ENCODE measurements around the gene FBLN7. TPM values are rescaled to one million over a fixed set of nuclear protein-coding genes. Genes with fewer than 3 reads are reported as not detected.

FBLN7 gene
- total RNA-seq, 1 donor from 2014 or later: 9.3 TPM

GRCh38 chr2:112181571-112182290 is 43.5 kb downstream of the FBLN7 start:
- TF ChIP-seq, protein P1, sequence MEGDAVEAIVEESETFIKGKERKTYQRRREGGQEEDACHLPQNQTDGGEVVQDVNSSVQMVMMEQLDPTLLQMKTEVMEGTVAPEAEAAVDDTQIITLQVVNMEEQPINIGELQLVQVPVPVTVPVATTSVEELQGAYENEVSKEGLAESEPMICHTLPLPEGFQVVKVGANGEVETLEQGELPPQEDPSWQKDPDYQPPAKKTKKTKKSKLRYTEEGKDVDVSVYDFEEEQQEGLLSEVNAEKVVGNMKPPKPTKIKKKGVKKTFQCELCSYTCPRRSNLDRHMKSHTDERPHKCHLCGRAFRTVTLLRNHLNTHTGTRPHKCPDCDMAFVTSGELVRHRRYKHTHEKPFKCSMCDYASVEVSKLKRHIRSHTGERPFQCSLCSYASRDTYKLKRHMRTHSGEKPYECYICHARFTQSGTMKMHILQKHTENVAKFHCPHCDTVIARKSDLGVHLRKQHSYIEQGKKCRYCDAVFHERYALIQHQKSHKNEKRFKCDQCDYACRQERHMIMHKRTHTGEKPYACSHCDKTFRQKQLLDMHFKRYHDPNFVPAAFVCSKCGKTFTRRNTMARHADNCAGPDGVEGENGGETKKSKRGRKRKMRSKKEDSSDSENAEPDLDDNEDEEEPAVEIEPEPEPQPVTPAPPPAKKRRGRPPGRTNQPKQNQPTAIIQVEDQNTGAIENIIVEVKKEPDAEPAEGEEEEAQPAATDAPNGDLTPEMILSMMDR (IDR thresholded peaks at IDR 0.05; ENCODE audit: unreplicated experiment): peak; percentile 16
- Mint-ChIP-seq H3K9me3 (ENCODE audit: low read depth) (peaks cover 18% of the 10 kb centered on the region), H3K27me3 (peaks cover 19% of the 10 kb centered on the region), H3K27ac (no peak overlapping the region), H3K4me1 (ENCODE audit: low read depth) (no peaks in the 10 kb centered on the region), H3K4me3 (ENCODE audit: low read depth) (no peak overlapping the region), H3K36me3 (ENCODE audit: insufficient read depth) (peaks cover 13% of the 10 kb centered on the region)
- peak; percentile 23 for DNase-seq (ENCODE audit: low spot score, unreplicated experiment)

DNA sequence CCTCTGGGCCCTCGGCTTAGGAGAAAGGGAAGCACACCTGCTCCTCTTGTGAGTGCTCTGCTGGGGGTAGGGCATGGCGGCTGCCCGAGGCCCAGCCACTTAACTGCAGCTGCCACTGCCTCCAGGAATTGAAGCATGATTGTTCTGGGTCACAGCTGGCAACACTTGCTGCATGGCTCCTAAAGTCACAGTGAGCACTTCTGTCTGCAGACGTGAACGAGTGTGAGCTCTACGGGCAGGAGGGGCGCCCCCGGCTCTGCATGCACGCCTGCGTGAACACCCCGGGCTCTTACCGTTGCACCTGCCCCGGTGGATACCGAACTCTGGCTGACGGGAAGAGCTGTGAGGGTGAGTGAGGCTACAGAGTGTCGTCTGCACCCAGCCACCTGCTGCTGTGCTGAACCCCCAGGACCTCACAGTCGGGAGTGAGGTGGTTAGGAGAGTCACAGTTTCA is 44.4 kb downstream of the FBLN7 start:
- no peak for DNase-seq (ENCODE audit: low spot score, unreplicated experiment)
- Mint-ChIP-seq H3K27ac (no peak overlapping the region), H3K36me3 (ENCODE audit: insufficient read depth) (peaks cover 15% of the 10 kb centered on the region), H3K4me3 (ENCODE audit: low read depth) (no peak overlapping the region), H3K27me3 (peaks cover 19% of the 10 kb centered on the region), H3K9me3 (ENCODE audit: low read depth) (peaks cover 18% of the 10 kb centered on the region), H3K4me1 (ENCODE audit: low read depth) (no peaks in the 10 kb centered on the region)
- TF ChIP-seq, protein P1 (IDR thresholded peaks at IDR 0.05; ENCODE audit: unreplicated experiment): no peak

GRCh38 chr2:112183327-112184025 is 45.3 kb downstream of the FBLN7 start:
- Mint-ChIP-seq H3K36me3 (ENCODE audit: insufficient read depth) (peaks cover 9% of the 10 kb centered on the region), H3K27ac (no peak overlapping the region), H3K9me3 (ENCODE audit: low read depth) (peaks cover 17% of the 10 kb centered on the region), H3K27me3 (peaks cover 19% of the 10 kb centered on the region), H3K4me3 (ENCODE audit: low read depth) (no peak overlapping the region), H3K4me1 (ENCODE audit: low read depth) (no peaks in the 10 kb centered on the region)
- no peak for DNase-seq (ENCODE audit: low spot score, unreplicated experiment)
- TF ChIP-seq, protein P1 (IDR thresholded peaks at IDR 0.05; ENCODE audit: unreplicated experiment): no peak

DNA sequence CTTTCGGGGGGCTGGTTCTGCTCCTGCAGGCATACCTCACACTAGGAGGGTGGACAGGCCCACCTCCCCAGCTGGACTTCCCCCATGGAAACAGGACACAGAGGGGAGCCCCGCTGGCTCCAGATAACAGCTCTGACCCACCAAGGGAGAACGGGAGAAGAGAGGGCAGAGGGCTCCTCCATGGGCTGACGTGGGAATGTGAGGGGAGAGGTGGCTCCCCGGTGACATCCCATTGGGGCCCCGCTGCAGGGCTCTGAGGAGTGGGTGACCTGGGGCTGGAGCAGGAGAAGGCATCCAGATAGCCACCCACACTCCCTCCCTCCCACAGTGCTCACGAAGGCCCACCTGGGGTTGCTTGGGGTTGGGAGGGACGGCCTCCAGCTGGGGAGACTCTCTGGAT is 45.9 kb downstream of the FBLN7 start:
- Mint-ChIP-seq H3K27me3 (peaks cover 19% of the 10 kb centered on the region), H3K4me3 (ENCODE audit: low read depth) (no peak overlapping the region), H3K27ac (no peak overlapping the region), H3K4me1 (ENCODE audit: low read depth) (no peaks in the 10 kb centered on the region), H3K36me3 (ENCODE audit: insufficient read depth) (peaks cover 5% of the 10 kb centered on the region), H3K9me3 (ENCODE audit: low read depth) (peaks cover 12% of the 10 kb centered on the region)
- DNase-seq (ENCODE audit: low spot score, unreplicated experiment): no peak
- TF ChIP-seq, protein P1 (IDR thresholded peaks at IDR 0.05; ENCODE audit: unreplicated experiment): no peak

DNA sequence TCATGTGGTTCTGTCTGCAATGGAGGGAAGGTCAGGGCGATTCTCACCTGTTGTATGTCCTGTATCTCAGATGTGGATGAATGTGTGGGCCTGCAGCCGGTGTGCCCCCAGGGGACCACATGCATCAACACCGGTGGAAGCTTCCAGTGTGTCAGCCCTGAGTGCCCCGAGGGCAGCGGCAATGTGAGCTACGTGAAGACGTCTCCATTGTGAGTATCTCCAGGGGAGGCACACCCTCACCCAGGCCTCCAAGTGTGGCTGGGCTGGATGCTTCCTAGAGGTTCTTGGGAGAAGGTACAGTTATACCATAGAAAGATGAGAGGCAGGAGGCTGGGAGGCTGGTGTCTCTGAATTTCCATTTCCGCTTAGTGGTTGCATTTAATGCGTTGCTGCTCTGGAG is 46.9 kb downstream of the FBLN7 start:
- Mint-ChIP-seq H3K4me3 (ENCODE audit: low read depth) (no peak overlapping the region), H3K4me1 (ENCODE audit: low read depth) (no peaks in the 10 kb centered on the region), H3K9me3 (ENCODE audit: low read depth) (peaks cover 3% of the 10 kb centered on the region), H3K36me3 (ENCODE audit: insufficient read depth) (peaks cover 2% of the 10 kb centered on the region), H3K27me3 (peaks cover 18% of the 10 kb centered on the region), H3K27ac (peak overlapping the region; percentile 50)
- DNase-seq (ENCODE audit: low spot score, unreplicated experiment): no peak
- TF ChIP-seq, protein P1 (IDR thresholded peaks at IDR 0.05; ENCODE audit: unreplicated experiment): no peak
